Urothelium cell line (cell line): ENCODE measurements around the gene SLC1A3.
A peak's percentile ranks its signal among the peaks of the same experiment; 100 is the strongest.
"Not testable (repeated sequence)": the region's sequence is repeated elsewhere in the genome, so short reads cannot be mapped to it uniquely, and the experiment has no call there.

Experiments used
- DNase-seq: peaks from one replicate; pipeline ENCODE4 v3.0.0; 2011; ENCODE audit warnings: low spot score, mixed read lengths
- FAIRE-seq: peaks from 2 replicates; lab custom pipeline; 2011; peaks lifted over from hg19 to GRCh38; lab: Jason Lieb, UNC

Gene SLC1A3

DNA sequence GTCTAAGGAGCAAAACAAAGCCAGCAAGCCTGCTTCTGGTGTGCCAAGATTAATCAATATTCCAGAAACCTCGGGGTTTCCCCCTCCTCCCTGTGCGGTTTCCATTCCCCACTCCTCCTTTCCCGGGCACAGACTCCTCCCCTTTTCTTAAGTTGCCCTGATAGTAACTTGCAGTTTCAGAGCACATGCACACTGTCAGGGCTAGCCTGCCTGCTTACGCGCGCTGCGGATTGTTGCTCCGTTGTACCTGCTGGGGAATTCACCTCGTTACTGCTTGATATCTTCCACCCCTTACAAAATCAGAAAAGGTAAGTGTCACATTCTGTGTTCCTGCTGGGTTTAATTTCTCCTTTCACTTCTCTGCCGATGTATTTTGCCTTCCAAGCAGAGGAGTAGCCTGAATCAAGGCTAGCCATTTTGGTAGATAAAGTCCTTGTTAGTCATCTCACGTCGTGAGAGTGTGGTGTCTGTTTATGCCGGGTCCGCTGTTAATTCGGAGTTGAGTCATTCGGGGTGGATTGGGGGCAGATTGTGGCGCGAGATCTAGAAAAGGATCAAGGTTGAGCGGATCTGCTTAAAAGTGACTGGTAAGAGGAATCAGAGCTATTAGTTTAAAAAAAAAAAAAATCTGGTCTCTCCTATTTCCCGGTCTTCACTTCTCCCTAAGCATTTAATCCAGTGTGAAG, at the start of gene SLC1A3:
Gene SLC1A3, plus strand, starts transcription at position 179 of the 686 bp plus-strand sequence. CDS start 1,818 bp downstream, outside the sequence.
- DNase-seq (peak; percentile 90), FAIRE-seq (peak; percentile 89)

DNA sequence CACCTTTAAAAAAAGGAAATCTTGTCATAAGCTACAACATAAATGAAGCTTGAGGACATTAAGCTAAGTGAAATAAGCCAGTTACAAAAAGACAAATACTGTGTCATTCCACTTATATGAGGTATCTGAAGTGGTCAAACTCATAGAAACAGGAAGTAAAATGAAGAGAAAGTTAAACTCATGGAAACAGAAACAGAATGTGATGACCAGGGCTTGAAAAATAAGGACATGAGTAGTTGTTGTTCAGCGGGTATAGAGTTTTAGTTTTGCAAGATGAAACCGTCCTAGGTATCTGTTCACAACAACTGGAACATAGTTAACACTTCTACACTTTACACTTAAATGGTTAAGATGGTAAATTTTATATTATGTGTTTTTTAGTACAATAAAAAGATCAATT, 47.8 kb upstream of the SLC1A3 start:
- FAIRE-seq (no peak), DNase-seq (no peak)

DNA sequence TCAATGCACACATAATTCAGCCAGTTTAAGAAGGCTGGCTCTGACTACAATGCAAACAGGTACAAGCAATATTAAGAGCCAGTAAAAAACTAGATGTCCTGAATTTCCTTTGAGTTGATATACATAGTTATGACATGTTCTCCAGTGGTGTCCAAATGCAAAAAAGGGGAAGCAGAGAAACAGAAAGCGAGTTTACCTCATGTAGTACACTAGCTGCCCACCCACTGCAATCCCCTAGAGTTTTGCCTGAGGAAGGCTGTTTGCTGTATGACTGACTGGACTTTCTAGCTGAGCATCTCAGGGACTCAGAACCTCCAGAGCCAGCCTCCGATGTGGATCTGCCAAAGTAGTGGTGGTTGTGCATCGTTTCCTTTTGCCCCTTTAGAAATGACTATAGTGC, 44.8 kb upstream of the SLC1A3 start:
- DNase-seq (no peak), FAIRE-seq (no peak)

DNA sequence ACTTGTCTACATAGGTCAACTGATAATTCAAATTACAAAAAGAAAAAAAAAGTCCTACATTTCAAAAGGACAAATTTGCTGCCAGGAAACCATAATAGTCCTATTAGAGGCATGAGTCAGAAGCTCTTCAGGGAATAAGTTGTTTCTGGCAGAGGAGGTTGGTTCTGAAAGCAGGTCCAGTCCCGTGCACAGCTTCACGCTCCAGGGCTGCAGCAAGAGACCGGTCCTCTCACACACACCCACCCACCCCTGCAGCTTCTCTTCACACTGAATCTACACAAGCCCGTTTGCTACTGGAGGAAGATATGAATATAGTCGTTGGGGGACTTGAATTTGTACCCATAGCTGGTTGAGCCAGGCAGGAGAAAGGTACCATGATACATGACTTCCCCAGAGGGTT, 36.9 kb upstream of the SLC1A3 start:
- no peak for DNase-seq
- no peak for FAIRE-seq

DNA sequence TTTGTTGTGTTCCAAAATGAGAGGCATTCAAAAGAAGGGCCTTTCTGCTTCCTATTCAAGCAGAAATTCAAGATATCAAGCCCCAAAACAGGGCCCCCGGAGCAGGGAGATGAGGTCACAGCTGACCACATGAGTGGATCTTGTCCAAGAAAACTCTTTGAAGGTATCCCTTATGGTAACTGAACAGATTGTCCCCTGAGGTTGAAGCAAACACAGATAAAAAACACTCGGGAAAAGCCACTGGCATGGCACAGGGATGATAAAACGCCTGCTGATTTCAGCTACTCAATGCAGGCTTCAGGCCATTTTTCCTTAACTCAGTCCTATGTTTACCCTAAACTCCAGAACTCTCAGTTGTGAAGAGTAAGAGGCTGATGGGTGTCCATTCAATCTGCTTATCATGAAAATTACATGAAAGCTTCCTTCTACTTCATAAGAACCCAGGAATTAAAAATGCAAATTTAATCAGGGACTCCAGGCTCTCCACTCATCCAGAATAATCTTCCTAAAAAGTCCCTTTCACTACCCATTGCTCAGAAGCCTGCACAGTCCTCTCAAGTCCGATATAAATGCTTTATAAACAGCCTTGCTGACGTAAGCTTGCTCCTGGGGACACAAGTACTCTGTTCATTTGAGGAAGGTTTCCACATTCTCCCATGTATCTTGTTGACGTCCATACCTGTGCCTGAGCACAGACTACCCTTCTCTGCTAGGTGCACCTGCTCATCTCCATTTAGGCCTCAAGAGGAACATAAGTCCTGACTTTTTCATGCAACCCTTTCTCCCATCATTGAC, 35.9 kb upstream of the SLC1A3 start:
- FAIRE-seq (no peak), DNase-seq (no peak)

DNA sequence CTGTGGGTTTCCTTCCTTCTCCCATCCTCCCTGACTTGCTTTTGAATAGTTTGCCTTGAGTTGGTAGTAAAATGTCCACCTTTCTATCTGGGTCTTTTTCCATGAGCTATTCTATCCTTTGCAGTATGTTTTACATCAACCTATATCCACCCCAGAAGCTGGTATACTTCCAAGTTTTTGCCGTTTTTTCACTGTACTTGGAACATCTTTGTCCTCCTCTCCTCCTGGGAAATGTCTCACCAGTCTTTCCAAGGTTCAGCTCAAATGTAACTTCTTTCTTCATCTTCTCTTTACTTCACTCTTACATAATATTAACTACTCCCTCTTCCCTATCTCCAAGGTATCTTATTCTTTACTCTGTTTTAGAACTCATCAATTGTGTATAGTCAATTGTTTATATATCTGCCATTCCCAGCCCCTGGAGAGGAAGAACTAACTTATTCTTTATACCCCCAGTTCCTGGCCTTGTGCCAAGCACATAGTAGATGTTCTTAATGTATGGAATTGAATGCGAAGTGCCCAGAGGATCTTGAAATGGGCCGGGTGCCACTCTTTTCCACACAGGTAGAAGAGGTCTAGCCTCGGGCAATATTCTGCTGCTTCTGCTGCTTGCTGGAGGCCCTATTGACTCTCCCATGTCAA, 34.9 kb upstream of the SLC1A3 start:
- no peak for FAIRE-seq
- DNase-seq: no peak

DNA sequence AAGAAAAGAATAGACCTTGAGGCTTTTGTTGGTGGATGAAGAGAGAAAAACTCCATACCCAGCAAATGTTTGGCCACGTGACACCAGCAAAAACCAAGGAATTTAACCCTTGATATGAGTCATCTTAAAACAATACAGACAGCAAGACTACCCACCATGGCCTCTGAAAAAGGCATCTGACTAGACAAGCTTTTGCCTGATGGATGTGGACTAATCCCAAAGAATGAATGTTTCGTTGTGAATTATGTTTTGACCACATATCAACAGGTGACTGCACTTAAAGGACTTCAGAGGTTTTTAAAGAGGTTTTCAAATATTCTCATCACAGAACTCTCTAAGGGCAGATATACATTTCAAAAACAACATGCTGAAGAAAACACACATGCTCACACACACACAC, 33.0 kb upstream of the SLC1A3 start:
- peak; percentile 80 for DNase-seq
- peak; percentile 61 for FAIRE-seq

DNA sequence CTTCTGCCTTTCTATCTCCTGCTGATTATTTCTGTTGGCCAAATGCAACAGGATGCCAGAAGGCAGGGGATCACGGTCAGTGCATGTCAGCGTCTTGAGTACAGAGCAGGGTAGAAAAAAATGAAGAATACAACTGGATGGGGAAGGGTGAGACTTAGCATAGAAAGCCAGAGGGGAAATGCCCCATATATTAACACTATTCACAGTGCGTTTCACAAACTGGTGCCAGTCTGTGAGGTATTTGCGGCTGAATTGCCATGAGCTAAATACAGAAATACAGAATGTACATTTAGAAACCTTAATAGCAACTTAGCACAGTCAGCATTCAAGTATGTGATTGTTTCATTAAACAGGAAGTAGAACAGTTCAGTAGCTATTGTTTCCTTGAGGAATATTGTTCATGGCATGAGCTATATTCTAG, 31.0 kb upstream of the SLC1A3 start:
- DNase-seq: peak; percentile 46
- FAIRE-seq: no peak

DNA sequence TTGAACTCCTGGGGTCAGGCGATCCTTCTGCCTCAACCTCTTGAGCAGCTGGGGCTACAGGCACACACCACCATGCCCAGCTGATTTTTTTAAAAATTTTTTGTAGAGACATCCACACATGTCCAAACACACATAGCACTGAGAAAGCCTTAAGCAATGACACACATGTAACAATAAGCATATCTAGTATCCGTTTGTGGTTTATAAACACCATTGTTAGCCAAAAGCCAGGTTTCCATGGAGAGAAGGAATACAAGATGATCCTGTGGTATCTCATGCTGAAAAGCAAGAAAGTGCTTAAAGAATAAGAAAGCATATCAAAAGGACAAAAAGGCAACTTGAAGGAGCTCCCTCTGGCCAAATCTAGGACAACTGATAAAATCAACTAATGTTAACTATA, 29.7 kb upstream of the SLC1A3 start:
- FAIRE-seq: no peak
- no peak for DNase-seq

DNA sequence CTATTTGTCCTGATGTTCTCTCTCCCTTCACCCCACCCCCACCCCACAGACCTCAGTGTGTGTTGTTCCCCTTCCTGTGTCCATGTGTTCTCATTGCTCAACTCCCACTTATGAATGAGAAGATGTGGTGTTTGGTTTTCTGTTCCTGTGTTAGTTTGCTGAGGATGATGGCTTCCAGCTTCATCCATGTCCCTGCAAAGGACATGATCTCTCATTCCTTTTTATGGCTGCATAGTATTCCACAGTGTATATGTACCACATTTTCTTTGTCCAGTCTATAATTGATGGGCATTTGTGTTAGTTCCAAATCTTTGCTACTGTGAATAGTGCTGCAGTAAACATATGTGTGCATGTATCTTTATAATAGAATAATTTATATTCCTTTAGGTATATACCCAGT, 26.5 kb upstream of the SLC1A3 start:
- peak; percentile 98 for FAIRE-seq
- DNase-seq: not testable (repeated sequence)

DNA sequence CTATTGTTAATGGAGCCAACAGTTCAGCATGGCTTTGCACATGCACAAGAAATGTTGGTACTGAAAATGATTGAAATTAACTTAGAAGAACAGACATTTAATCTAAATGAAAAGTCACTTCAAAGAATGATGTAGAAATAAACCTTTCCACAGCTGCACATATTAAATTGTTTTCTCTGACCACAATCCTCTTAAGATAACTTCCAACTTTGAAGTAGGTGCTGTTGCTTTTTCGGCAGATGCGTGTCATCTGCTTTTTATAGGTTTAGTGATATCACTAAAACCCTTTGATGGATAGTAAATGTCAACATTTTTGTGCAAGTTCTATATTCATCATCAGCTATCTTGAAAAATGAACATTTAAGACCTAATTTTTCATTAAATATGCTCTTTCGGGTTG, 25.3 kb upstream of the SLC1A3 start:
- FAIRE-seq (no peak), DNase-seq (no peak)

DNA sequence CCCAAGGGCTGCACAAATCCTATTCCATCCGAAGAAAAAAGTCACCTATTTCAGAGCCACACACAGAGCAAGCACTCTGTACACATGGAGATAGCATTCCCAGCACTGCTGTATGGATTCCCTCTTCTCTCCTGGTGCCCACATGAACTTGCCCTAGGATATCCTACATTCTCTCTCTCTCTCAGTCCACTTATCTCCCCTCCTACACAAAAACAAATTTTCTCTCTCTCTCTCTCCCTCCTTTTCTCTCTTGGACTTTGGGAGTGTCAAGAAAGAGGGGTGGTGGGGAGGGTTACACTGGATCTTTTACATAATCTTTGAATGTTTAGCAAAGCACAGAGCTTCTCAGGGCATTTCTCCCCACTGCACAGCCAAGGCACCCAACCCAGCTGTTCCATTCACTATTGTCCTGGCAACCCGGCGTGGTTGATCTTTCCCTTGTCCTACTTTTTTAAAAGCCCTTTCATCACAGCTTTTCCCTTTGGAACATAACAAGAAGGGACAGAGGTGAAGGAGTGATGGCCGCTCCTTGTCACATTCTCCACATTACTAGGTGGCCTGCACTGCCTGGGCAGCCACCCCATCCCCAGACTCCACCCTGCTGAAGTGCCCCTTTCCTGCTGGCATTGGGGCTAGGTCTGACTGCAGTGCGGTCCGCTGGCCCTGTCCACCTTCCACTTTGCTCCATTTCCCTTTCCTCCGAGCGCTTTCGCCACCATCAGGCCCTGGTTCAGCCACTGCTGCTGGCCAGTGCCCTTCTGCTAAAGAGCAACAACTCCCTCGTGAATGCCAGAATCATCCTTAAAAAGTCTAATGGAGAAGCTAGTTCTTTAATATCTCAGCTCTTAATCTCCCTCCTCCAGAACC, 22.2 kb upstream of the SLC1A3 start:
- FAIRE-seq (peak; percentile 40), DNase-seq (no peak)

DNA sequence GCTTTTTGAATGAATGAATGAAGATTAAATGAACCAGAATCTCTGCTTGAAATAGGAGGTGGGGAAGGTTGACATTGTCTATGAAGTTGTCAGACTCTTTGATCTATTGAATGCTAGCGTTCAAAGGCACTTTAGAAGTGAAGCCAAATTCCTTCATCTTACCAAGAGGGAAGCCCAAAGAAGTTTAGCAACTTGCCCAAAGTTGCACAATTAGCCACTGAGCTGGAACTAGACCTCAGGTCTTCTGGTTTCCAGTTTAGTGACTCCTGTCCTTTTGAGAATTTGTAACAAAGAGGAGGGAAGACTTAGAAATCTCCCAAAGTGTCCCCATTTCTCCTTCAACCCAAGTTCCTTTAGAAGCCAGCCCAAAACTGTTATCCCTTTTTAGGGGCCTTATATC, 20.7 kb upstream of the SLC1A3 start:
- DNase-seq: no peak
- no peak for FAIRE-seq

DNA sequence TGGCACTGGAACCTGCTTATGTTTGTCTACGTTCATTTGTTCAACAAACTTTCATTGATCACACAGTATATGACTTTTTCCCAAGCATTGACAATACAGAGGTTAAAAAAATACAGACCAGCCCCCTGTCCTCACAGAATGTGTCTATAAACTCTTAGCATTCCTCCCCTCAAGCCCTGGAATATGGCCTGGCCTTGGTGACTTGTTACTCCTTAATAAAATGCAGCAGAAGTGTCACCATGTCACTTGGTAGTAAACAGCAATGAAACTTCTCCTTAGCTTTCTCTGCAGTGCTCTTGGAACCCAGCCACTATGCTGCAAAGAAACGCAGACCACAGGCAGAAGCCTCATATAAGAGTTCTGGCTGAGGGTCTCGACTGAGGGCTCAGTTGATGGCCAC, 19.1 kb upstream of the SLC1A3 start:
- peak; percentile 65 for FAIRE-seq
- no peak for DNase-seq

DNA sequence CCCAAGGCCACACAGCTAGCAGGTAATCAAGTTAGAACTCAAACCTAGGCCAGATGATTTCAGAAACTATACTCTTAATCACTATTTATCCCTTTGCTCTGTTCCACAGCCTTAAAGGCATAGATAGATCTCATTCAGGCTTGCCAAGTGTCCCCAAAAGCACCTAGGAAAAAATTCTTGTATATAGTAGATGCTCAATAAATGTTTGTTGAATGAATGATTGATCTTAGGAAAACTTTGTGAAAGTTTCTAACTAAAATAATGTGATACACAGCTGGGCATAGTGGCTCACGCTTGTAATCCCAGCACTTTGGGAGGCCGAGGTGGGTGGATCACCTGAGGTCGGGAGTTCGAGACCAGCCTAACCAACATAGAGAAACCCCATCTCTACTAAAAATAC, 16.7 kb upstream of the SLC1A3 start:
- DNase-seq, FAIRE-seq: not testable (repeated sequence)

DNA sequence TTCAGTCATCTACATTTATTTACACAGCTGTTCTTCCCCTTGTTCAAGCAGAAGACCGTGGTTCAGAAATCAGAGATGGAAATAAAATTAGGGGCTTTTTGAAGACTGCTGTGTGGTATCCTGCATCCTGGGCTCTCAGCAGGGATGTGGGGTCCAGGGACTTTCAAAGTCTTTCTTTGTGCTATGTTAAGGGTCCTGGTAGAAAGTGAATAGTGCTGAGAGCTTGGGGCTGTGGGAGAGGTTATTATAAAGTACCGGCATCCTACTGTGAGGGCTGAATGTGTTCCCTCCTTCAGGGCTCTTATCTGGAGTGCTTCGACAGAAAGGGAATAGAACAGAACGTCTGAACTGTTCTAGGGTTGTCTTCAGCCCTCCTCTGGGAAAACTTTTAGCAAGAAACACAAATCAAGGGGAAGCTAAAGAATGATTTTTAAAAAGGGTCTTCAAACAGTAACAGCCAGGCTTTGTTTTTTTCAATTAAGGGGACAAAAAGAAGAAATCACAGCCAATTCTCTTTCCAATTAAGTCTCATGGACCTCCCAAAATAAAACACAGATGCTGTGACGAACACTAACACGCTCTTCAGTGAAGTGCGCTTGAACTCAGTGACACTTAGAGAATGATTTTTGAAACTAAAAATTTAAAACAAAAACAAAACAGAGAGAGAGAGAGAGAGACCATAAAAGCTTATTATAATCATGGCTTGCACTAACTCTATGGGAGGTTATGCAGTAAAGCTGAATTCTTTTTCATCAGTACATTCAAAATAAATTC, 15.7 kb upstream of the SLC1A3 start:
- DNase-seq (no peak), FAIRE-seq (no peak)

DNA sequence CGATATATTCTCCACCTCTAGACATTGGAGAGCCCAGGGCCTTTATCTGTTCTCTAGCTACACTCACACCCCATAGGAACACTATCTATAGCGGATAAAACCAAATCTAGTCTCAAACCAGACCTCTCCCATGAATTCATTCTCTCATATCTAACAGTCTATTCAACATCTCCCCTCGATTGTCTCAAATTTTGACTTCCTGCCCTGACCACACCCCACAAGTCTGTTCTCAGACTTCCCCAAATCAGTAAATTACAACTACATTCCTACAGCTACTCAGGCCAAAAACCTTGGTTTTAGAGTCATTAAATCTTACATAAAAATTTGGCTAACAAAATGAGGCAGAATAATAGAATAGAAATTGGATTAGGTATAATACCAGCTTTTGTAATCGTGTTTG, 12.5 kb upstream of the SLC1A3 start:
- DNase-seq: no peak

DNA sequence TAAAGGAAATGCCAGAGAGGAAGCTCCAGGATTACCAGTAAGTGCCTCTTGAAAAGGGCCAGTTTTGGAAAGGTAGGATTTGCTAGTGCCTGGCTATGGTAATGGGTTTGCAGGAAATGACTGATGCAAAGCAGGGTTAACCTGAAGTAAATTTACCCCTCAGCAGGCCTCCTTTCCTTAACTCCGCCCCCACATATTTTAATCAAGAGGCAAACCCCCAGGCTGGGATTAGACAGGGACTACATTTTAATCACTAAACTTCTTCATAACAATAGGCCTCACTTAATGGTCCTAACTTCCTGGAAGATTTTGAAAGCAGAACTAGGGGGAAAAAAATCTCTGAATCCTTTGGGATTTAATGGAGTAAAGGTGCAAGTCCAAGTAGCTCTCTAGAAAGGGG, 10.2 kb upstream of the SLC1A3 start:
- FAIRE-seq: no peak
- no peak for DNase-seq

More for the DNA sequence above, 12.5 kb upstream of the SLC1A3 start:
- FAIRE-seq: no peak

DNA sequence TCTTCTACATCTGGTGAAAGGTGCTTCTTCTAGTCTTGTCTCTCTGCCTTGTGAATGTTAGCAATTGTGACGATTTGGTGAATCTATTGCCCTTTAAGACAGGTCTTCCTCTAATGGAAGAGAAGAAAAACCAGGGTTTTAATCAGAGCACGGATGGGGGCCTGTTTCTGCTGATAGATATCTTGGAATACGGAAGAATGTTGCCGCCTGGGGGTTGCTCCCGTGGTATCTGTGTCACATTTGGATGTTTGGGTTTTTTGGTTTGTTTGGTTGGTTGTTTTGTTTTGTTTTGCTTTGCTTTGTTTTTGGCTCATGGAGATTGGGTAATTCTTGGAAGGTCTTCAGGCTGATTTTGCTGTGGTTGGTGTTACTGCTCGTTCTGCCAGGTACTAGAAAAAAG, 9.7 kb upstream of the SLC1A3 start:
- FAIRE-seq (no peak), DNase-seq (no peak)

DNA sequence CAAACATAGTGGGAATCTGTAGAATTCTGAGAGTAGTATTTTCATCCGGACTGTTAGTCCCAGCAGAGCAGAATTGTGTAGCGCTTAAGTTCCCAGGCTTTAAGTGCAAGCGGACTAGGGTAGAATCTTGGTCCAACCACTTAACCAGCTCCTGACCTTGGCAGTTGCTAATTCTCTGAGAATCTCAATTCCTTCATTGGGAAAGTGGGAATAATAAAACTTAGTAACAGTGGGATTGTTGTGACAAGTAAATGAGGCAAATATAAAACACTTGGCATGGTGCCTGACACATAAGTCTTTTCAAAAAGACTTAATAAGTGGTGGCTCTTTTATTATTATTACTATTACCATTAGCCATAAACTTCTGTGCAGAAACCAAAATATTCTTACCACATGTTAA, 8.4 kb upstream of the SLC1A3 start:
- no peak for FAIRE-seq
- DNase-seq: no peak
